VCaP (cell line): ENCODE data around the gene TEX264.

Source experiments
- H3K27ac ChIP-seq: fragments of 450-650 bp; 2 replicates; pipeline ENCODE4 v1.5.1; 2017
- TF ChIP-seq, protein P1 (sequence below): fragments of 450-650 bp; conservative IDR thresholded peaks from 2 replicates; pipeline ENCODE4 v1.5.1; 2017; ENCODE audit warnings: mild to moderate bottlenecking, moderate library complexity

Gene TEX264

DNA sequence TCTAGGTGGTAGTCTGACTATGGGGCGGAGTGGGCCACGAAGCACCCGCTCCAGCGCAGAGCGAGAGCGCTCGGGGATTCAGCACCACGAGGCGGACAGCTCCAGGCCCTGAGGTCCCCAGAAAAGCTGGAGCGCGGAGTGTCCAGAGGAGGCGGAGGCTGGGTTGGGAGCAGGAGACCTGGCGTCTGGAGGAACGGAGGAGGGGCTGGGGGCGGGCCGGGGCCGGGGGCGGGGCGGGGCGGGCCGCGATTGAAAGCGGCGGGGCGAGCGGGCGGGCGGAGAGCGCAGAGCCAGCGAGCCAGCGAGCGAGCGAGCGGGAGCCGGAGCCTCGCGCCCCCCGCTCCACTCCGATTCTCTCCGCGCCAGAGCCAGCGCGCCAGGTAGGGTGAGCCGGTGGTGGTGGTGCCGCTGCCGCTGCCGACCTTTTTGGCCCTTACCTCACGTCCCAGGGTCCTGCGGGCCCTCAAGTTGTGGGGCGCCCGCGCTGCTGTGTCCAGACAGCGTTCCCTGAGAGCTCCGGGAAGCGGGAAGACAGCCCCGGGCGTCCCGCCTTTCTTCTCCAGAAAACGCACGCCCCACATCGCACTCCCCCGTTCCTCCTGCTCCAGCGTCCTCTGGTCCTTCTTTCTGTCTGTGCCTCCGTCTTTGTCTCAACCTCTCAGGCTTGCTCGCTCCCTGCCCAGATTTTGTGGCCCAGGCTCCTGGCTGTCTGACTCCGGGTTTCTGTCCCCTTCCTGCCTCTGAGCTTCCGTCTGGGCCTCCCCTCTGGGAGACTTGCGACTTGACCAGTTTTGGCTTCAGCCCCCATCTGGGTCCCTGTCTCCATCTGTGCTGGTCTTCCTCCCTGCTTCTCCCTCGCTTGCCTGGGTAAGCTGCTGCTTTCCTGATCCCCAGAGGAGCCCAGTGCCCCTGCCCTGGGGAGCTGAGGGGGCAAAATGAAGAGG, 36.0 kb downstream of the TEX264 start, which contains the start of gene GRM2:
Gene GRM2, plus strand, starts transcription at position 281 of the 944 bp plus-strand sequence. CDS start 1,916 bp downstream, outside the sequence.
- TF ChIP-seq, protein P1, sequence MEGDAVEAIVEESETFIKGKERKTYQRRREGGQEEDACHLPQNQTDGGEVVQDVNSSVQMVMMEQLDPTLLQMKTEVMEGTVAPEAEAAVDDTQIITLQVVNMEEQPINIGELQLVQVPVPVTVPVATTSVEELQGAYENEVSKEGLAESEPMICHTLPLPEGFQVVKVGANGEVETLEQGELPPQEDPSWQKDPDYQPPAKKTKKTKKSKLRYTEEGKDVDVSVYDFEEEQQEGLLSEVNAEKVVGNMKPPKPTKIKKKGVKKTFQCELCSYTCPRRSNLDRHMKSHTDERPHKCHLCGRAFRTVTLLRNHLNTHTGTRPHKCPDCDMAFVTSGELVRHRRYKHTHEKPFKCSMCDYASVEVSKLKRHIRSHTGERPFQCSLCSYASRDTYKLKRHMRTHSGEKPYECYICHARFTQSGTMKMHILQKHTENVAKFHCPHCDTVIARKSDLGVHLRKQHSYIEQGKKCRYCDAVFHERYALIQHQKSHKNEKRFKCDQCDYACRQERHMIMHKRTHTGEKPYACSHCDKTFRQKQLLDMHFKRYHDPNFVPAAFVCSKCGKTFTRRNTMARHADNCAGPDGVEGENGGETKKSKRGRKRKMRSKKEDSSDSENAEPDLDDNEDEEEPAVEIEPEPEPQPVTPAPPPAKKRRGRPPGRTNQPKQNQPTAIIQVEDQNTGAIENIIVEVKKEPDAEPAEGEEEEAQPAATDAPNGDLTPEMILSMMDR = no peak
- H3K27ac ChIP-seq = peak within 1 kb of the TSS; percentile 26; the same call in 1 of the 2 replicates

DNA sequence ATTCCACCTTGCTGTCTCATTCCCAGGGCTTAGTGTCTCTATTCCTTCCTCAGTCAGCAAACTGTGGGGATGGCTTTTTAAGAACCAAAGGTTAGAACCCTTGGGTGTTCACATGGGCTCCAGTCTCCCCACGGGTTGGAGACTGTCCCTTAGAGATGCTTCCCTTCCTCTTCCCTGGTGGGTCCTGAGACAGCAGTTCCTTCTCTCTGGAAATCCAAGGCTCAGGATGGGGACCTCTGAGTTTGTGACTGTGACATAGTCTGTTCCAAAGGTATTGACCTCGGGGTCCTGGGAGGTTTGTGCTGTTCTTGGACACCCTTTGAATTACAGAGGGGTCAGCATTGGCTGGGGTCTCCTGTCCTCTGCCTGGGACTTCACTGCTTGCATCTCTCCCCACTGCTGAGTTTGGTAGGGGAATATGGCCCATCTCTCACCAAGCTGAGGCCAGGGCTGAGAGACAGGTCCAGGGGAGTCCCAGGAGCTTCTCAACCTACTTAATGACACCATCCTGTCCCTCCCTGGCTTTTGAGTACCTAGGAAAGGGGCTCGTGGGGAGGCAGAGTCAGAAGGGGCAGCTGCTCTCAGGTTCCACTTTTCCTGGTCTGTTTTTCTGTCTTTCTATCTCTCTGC, 37.3 kb downstream of the TEX264 start:
- H3K27ac ChIP-seq = no peak overlapping the region
- TF ChIP-seq, protein P1 = no peak

DNA sequence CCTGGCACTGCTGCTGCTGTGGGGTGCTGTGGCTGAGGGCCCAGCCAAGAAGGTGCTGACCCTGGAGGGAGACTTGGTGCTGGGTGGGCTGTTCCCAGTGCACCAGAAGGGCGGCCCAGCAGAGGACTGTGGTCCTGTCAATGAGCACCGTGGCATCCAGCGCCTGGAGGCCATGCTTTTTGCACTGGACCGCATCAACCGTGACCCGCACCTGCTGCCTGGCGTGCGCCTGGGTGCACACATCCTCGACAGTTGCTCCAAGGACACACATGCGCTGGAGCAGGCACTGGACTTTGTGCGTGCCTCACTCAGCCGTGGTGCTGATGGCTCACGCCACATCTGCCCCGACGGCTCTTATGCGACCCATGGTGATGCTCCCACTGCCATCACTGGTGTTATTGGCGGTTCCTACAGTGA, 38.0 kb downstream of the TEX264 start:
- TF ChIP-seq, protein P1 = no peak
- H3K27ac ChIP-seq = no peak overlapping the region

DNA sequence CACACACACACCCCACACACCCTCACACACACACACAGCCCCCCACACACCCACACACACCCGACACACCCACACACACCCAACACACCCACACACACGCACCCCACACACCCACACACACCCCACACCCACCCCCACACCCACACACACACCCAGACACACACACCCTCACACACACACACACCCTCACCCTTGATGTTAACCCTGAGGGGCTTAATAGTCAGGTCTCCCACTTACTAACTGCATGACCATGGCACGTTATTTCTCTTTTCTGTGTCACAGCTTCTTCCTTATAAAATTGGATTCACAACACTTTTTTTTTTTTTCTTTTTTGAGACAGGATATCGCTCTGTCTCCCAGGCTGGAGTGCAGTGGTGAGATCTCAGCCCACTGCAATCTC, 38.6 kb downstream of the TEX264 start:
- TF ChIP-seq, protein P1 = no peak
- no peak overlapping the region for H3K27ac ChIP-seq

DNA sequence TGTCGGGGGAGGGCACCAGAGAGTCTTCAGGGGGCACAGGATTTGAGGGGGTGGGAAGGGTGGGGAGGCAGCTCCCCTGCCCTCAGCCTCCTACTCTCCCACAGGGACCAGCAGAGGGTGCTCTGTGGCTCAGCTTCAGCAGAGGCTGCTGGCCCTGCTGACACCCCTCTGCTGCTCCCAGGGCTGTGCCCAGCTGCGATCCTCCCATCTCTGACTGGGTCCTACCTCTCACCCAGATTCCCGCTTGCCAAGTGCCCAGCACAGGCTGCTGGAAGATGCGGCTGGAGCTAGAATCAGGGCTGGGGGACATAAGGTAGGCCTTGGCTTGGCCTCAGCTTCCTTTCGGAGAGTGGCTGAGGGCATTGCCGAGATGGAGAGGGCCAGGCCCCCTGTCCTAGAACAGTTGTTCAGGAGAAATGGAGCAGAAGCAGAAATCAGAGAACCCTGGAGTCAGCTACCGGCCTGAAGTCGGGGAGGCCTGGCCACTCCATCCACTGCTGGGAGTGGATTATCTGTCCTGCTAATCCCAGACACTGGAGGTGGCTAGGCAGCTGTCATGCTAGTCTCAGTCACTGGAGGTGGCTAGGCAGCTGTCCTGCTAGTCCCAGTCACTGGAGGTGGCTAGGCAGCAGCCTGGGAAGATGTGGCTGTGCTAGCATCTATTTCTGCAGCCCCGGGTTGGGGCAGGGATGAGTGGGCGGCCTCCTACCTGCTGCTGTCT, 39.7 kb downstream of the TEX264 start:
- TF ChIP-seq, protein P1 = peak; percentile 46
- no peak overlapping the region for H3K27ac ChIP-seq

DNA sequence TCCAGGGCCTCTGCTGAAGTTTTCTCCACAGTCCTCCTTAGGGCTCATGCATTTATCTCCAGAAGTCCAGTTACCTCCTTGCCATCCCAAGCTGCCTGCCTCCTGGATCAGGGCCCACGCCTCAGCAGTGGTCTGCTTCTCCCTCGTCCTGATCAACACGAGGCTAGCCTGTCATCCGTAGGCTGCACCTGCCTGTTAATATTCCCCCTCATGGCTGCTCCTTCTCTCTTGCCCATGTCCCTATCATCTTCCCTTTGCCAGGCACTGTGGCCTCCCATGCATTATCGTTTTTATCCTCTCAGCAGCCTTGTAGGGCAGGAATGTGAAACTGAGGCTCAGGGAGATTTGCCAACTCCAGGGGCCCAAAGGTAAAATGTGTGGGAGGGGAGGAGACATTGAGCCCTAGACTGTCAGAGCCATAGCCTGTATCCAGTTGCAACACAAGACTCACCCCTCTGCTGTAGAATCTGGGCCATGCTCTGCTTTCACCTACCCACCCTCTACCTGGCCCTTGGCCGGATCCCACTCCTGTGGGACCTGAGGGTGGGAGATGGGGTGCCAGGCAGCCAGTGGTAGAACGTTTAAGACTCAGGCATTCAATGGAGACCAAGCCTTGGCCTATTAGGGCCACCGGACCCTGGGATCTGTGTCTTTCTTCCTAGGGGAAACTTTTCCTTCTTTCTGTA, 40.4 kb downstream of the TEX264 start:
- H3K27ac ChIP-seq = no peak overlapping the region
- TF ChIP-seq, protein P1 = no peak
